HEK293T (cell line): ENCODE measurements around the gene ESR2.

ENCODE experiments used
- CTCF ChIA-PET: fragments of 350-600 bp; formaldehyde crosslinking; extraction: SDS; loops from one replicate; lab custom pipeline; 2021; ENCODE audit warnings: antibody characterized with exemption, inconsistent platforms; lab: Yijun Ruan, JAX
- POLR2A ChIA-PET: fragments of 350-600 bp; formaldehyde crosslinking; extraction: SDS; loops from one replicate; lab custom pipeline; 2020; ENCODE audit warnings: antibody characterized with exemption, inconsistent platforms; lab: Yijun Ruan, JAX
- DNase-seq: peaks from one replicate; pipeline ENCODE4 v3.0.0; 2012; ENCODE audit warnings: mixed read lengths; ENCODE audit errors: extremely low spot score
- ARNT ChIP-seq: fragments of 450-650 bp; IDR thresholded peaks from 2 replicates; pipeline ENCODE4 v1.6.1; 2017; ENCODE audit warnings: mild to moderate bottlenecking
- BHLHE40 ChIP-seq: fragments of 450-650 bp; IDR thresholded peaks from 2 replicates; pipeline ENCODE4 v1.6.1; 2016; ENCODE audit warnings: mild to moderate bottlenecking, moderate library complexity, borderline replicate concordance
- CTBP1 ChIP-seq: fragments of 450-650 bp; IDR thresholded peaks from 2 replicates; pipeline ENCODE4 v1.6.1; 2016; ENCODE audit warnings: borderline replicate concordance
- ELF4 ChIP-seq: fragments of 450-650 bp; IDR thresholded peaks from 2 replicates; pipeline ENCODE4 v1.6.1; 2017; ENCODE audit warnings: antibody characterized with exemption
- FOXA1 ChIP-seq: fragments of 450-650 bp; IDR thresholded peaks from 2 replicates; pipeline ENCODE4 v1.6.1; 2016; ENCODE audit warnings: mild to moderate bottlenecking
- FOXK2 ChIP-seq: fragments of 450-650 bp; IDR thresholded peaks from 2 replicates; pipeline ENCODE4 v1.6.1; 2016; ENCODE audit warnings: mild to moderate bottlenecking
- FOXM1 ChIP-seq: fragments of 450-650 bp; IDR thresholded peaks from 2 replicates; pipeline ENCODE4 v1.6.1; 2017; ENCODE audit warnings: mild to moderate bottlenecking, borderline replicate concordance
- HDGF ChIP-seq: fragments of 450-650 bp; IDR thresholded peaks from 2 replicates; pipeline ENCODE4 v1.6.1; 2017; ENCODE audit warnings: antibody characterized with exemption, borderline replicate concordance
- L3MBTL2 ChIP-seq: fragments of 450-650 bp; conservative IDR thresholded peaks from 2 replicates; pipeline ENCODE4 v1.6.1; 2016; ENCODE audit warnings: mild to moderate bottlenecking
- LEF1 ChIP-seq: fragments of 450-650 bp; IDR thresholded peaks from 2 replicates; pipeline ENCODE4 v1.6.1; 2017; ENCODE audit warnings: mild to moderate bottlenecking, borderline replicate concordance
- NFRKB ChIP-seq: fragments of 450-650 bp; IDR thresholded peaks from 2 replicates; pipeline ENCODE4 v1.6.1; 2016; ENCODE audit warnings: mild to moderate bottlenecking, moderate library complexity
- PKNOX1 ChIP-seq: fragments of 450-650 bp; IDR thresholded peaks from 2 replicates; pipeline ENCODE4 v1.6.1; 2016
- SP1 ChIP-seq: fragments of 450-650 bp; IDR thresholded peaks from 2 replicates; pipeline ENCODE4 v1.6.1; 2017
- SUZ12 ChIP-seq: fragments of 450-650 bp; IDR thresholded peaks from 2 replicates; pipeline ENCODE4 v1.6.1; 2016; ENCODE audit warnings: mild to moderate bottlenecking
- TARDBP ChIP-seq: fragments of 450-650 bp; IDR thresholded peaks from 2 replicates; pipeline ENCODE4 v1.6.1; 2016
- ZNF384 ChIP-seq: fragments of 450-650 bp; IDR thresholded peaks from 2 replicates; pipeline ENCODE4 v1.6.1; 2016

ESR2 gene

GRCh38 chr14:64064447-64064846 lies 229.7 kb downstream of the ESR2 start:
- ChIA-PET CTCF (interaction anchor here (0.6 kb wide), 2 partner anchors 235 to 414 kb away, joined by 3 to 4 read pairs; no protein-coding TSS in a partner anchor), POLR2A (no interaction called here)
- TF ChIP-seq NFRKB: no peak
- no peak for TF ChIP-seq PKNOX1
- TF ChIP-seq BHLHE40: no peak
- TF ChIP-seq FOXM1: no peak
- no peak for TF ChIP-seq TARDBP
- no peak for TF ChIP-seq LEF1
- TF ChIP-seq L3MBTL2: no peak
- no peak for TF ChIP-seq FOXK2
- TF ChIP-seq ELF4: no peak
- no peak for TF ChIP-seq ZNF384
- no peak for TF ChIP-seq HDGF
- no peak for TF ChIP-seq ARNT
- no peak for TF ChIP-seq FOXA1
- TF ChIP-seq SP1: no peak
- no peak for TF ChIP-seq CTBP1
- no peak for TF ChIP-seq SUZ12
- no peak for DNase-seq

GRCh38 chr14:64062381-64063115 lies 231.6 kb downstream of the ESR2 start:
- CTCF ChIA-PET: no interaction called here
- DNase-seq: no peak
- POLR2A ChIA-PET: no interaction called here
- TF ChIP-seq TARDBP (no peak), FOXM1 (no peak), CTBP1 (no peak), NFRKB (no peak), SP1 (no peak), L3MBTL2 (no peak), FOXA1 (no peak), ZNF384 (no peak), SUZ12 (no peak), FOXK2 (no peak), PKNOX1 (no peak), ELF4 (no peak), ARNT (no peak), BHLHE40 (no peak), HDGF (no peak), LEF1 (no peak)

GRCh38 chr14:64061706-64062105 lies 232.5 kb downstream of the ESR2 start:
- ChIA-PET CTCF (no interaction called here), POLR2A (no interaction called here)
- no peak for DNase-seq
- TF ChIP-seq L3MBTL2 (no peak), FOXA1 (no peak), HDGF (no peak), PKNOX1 (no peak), ELF4 (no peak), SUZ12 (no peak)

- CTCF ChIA-PET: interaction anchor here (1.0 kb wide), 1 partner anchor 17 kb away, joined by 4 read pairs; no protein-coding TSS in a partner anchor
Measured at GRCh38 chr14:64061115-64061514, 233.1 kb downstream of the ESR2 start.

More at GRCh38 chr14:64061115-64061514, 233.1 kb downstream of the ESR2 start:
- DNase-seq: no peak
- POLR2A ChIA-PET: no interaction called here
- TF ChIP-seq ELF4: no peak
- TF ChIP-seq SUZ12: no peak
- no peak for TF ChIP-seq PKNOX1
- no peak for TF ChIP-seq TARDBP
- no peak for TF ChIP-seq FOXM1
- TF ChIP-seq CTBP1: no peak
- TF ChIP-seq NFRKB: no peak
- no peak for TF ChIP-seq FOXK2
- no peak for TF ChIP-seq ARNT
- no peak for TF ChIP-seq L3MBTL2
- TF ChIP-seq FOXA1: no peak
- TF ChIP-seq HDGF: no peak
- no peak for TF ChIP-seq LEF1
- no peak for TF ChIP-seq BHLHE40
- TF ChIP-seq ZNF384: no peak
- no peak for TF ChIP-seq SP1
